NCI-H128 (cell line): ENCODE data around the gene ATP5F1E.
"Not testable (repeated sequence)": the region's sequence is repeated elsewhere in the genome, so short reads cannot be mapped to it uniquely, and the experiment has no call there.

ENCODE experiments used
- DNase-seq: peaks from one replicate; lab custom pipeline; 2025; ENCODE audit not compliant: unreplicated experiment; lab: John Stamatoyannopoulos, UW

ATP5F1E gene

DNA sequence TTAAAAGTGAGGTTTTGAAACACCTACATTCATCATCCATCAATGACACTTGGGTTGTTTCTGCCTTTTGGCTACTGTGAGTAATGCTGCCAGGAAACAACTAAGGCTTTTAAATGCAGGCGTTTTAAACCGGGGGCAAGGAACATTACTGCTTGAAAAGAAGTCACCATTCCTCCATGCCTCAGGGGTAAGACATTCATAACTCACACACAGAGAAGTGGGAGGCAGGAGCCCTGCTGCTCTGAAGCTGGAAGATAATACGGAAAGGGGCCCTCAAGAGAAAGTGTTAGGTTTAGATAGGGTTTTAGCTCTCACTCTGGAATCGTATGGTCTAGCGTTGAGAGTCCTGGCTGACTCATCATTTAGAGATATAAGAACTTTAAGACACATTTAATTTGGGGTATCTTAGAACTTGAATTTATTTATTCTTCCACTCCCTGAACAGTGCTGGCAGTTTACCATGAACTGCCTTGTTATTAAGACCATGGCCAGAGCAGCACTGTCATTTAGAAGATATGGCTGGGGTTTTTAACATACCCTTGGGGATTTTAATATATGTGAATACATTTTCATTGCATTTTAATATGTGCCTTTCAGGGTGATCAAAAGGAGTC, 11.1 kb downstream of the ATP5F1E start:
- DNase-seq = no peak

DNA sequence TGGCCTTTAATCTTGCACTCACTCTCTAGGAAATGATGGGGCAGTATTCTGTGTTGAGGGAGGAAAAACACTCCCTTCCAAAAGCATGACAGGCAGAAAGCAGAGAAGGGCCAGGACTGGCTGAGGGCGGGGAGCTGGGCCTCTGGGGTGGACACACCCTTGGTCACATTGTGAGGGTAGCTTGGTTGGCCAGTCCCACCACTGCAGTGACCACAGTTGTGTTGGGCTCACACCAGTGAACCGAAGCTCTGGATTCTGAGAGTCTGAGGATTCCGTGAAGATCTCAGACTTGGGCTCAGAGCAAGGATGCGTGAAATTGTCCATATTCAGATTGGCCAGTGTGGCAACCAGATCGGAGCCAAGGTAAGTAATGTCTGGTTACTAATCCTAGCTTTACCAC, 12.9 kb downstream of the ATP5F1E start, which contains the start of gene TUBB1:
TUBB1 (plus strand) TSS at position 213 of the 400 bp plus-strand sequence; CDS start at position 307, 94 bp downstream.
- no peak for DNase-seq

DNA sequence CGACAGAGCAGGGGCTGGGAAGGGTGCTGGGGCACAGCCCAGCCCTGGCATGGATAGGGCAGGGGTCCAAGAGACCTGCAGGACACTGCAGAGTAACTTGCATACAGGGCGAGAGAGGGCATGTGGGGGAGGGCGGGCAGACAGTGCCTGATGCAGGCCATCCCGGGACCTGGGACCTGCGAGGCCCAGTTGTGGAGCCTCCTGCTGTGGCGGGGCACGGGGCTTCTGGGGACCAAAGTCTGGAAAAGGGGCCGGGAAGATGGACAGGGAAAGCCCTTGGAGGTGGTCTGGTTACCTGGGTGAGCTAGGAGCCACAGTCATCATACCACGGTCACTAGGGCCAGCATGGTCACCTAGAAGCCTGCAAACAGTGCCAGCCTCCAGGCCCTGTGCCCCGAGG, 13.3 kb downstream of the ATP5F1E start:
- DNase-seq = no peak

DNA sequence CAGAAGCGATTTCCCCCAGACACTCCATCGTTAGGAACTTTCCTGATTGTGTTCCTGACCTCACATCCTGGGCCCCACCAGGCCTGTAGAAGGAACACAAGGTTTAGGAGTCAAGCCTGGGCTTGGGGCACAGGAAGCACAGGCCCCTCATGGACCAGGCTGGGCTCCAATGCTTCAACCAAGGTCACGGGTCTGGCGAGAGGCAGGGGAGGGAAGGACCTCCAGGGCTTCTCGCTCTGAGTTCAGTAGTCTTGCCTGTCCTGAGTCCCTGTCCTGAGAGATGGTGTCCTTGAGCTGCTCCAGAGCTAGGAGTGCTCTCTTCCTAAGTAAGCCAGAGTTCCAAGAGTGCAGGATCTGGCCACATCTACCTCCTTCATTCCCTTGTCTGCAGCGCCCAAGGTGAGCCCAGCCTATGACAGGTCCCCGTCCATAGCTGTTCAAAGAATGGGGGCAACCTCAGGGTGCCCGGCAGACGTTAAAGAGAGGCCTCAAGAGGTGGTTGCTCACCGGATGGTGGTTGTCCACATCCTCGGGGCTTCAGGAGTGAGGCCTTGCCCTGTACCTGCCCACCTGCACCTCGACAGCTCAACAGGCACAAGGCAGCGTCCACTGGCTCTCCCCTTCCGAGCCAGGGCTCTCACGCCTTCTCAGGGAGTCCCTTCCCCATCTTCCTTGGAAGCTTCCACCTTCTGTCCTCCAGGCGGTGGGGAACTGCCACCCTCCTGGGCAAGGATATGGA, 14.5 kb downstream of the ATP5F1E start:
- DNase-seq = no peak

DNA sequence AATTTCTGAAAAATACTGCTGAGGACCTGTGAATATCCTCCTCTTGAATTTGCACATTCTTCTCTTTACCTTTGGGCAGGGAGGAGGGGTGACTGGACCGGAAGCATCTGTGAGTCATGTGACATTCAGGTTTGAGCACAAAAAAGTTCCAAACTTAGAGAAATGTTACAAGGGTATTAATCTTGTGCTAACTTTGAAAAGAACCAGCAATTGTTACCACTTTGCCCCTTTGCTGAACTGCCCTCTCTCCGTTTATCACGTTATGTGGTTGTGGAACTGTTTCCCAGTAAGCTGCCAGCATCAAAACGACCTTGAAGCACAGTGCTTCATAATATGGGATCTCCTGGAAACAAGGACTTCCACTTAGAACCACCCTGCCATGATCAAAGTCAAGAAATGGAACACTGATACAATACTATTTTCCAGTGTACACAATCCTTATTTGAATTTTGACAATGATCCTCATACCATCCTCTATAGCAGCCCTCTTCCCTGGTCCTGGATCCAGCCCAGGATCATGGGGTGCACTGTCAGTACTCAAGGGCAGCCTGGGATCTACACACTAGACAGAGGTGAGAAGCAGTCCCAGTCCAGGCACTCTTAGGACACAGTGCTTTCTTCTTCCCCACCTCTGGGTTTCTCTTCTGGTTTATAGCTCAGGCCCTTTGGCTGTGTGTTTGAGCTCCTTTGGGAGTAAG, 15.2 kb downstream of the ATP5F1E start:
- DNase-seq = no peak

DNA sequence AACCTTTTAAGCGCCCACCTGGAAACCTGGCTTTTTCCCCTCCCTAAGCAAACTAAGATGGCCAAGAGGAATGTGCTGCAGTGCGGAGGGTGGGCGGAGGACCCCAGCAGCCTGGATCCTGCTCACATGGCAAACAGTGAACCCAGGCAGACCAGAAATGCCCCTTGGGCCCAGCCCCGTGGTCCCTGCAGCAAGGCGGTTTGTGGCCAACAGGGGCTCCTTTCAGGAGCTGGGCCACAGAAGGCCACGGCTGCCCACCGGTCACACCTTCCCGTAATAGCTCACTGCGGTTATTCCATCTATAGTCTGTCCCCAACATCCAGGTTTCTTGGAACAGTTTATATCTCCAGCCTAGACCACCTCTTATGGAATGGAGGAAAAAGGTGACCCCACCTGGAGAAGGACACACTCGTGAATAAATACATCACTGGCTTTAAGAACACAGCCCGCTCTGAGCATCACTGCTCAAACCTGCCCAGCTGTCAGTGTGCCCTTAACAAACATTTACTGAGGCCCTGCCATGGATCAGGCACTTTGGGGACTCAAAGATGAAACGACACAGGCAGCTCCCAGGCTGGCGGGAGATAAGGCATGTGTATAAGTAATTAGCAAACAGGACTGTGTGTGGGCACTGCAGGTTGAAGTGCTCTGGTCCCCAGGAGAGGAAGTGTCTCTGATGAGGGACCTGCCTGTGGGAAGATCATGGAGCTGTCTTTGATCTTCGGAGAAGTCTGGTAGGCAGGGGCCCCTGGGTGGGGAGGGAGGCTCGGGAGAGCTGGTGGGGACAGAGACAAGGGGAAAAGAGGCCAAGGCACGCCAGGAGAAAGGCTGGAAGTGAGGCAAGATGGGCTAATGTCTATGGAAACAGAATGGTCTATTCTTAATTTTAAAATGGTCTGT, 16.1 kb downstream of the ATP5F1E start:
- DNase-seq = no peak

DNA sequence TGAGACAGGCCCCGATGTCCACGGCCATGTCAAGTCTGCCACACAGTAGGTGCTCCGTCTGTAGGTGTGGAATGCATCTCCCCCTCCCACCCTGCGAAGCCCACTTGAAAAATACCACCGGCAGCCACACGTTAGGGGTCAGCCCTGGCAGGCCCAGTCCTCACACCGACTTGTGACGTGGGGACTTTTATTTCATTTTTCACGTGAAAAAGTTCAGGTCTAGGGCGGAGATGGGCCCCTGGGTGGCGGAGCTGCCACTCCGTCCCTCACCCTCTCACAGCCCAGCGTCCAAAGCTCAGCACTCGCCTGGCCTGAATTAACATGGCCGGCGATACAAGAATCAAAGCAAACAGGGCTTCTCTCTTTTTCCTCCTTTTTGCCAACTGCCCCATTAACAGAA, 16.7 kb downstream of the ATP5F1E start:
- DNase-seq = no peak

DNA sequence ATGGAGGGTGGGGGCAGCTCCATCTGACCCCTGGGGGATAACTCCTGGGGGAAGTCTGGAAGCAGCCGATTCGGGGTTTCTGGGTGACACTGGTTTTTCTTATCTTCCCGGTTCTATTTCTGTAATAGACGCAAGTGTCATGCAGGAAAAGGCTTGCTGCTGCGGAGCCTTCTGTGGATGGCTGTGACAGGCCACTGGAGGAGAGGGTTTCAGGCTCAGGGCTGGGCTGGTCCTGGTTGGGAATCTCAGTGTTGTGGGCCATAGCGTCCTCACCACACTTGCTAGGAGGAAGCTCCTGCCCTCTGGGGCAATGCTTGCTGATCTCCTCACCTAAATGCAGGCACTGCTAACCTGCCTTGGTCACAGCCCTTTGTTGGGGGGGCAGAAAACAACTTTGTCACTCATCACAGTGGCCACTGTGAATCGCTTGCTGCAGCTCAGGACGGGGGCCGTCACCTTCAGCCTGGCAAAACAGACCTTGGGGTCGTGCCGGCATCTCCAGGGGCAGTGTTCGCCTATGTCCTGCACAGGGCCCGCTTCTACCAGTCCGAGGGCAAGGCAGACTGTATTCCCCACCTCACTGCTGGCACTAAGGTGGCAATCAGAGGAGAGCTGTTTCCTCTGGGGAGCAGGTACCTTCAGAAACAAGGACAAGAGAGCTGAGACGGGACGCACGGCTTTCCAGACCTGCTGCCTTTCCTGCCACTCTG, 17.3 kb downstream of the ATP5F1E start:
- no peak for DNase-seq

DNA sequence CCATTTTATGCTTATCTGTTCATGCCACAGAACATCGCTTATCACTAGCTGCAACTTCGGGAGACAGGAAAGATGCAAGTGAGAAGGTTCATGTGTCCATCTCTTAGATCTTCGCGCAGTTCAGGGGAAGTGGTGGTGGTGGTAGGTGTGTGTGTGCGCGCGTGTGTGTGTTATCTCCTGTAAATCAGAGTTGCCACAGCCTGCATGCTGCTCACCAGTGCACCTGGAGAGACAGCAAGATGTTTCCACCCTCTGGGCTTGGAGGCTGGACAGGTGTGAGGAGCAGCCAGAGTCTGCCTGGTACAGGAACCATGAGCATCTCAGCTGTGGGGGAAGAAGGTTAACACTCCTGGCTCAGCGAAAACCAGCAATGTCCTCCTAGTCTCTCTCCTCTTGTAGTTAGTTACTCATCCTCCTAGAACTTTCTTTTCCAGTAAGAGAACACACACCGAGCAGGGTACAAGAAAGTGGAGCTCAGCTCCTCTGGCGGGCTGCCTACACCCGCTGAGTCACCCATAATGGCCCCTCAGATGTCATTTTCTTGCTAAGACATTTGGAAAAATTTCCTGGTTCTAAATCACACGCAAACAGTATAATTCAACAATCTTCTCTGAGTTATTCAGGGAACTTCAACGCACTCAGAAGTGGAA, 18.1 kb downstream of the ATP5F1E start:
- no peak for DNase-seq

DNA sequence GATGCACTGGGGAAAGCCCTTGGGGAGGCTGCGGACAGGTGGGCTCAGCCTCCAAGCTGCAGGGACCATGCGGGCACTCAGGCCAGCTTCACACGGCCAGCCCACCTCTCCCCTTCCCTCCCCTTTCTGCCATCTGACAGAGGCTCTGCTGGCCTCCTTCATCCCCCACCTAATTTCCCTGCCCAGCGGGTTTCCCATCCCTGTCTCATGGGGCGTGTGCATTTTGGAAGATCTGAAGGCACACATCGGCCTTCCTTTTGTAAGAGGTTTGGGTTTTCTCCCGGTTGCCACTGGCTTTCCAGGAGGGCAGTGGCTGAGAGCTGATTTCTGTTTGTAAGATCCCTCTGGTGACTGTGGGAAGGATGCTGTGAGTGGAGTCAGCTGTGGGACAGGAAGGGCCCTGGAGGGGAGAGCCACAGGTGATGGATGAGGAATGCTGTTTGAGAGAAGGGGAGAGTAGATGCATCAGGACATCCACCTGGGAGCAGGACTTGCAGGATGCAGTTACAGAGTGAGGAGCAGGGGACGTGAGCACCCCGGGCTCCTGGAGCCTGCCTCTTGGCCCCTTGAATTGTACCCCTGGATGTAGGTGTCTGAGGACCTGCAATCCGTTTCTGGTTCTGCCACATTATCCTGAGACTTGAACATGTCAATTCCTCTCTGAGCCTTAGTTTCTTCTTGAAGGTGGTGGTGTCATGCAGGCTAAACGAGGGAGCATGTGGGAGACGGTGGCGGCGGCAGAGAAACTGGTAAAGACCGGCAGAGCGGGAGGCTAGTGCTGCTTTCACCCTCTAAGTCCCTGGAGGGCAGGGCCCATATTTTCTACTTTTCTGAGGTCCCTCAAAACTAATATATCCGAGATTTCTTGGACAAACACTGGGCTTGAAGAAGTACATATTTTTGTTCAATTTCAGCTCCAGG, 18.8 kb downstream of the ATP5F1E start:
- DNase-seq = no peak

DNA sequence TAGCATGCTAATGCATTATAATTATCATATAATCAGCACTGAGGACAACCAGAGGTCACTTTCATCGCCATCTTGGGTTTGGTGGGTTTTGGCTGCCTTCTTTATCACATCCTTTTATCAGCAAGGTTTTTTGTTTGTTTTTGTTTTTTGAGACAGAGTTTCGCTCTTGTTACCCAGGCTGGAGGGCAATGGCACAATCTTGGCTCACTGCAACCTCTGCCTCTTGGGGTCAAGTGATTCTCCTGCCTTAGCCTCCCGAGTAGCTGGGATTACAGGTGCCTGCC, 20.3 kb downstream of the ATP5F1E start:
- DNase-seq = not testable (repeated sequence)

DNA sequence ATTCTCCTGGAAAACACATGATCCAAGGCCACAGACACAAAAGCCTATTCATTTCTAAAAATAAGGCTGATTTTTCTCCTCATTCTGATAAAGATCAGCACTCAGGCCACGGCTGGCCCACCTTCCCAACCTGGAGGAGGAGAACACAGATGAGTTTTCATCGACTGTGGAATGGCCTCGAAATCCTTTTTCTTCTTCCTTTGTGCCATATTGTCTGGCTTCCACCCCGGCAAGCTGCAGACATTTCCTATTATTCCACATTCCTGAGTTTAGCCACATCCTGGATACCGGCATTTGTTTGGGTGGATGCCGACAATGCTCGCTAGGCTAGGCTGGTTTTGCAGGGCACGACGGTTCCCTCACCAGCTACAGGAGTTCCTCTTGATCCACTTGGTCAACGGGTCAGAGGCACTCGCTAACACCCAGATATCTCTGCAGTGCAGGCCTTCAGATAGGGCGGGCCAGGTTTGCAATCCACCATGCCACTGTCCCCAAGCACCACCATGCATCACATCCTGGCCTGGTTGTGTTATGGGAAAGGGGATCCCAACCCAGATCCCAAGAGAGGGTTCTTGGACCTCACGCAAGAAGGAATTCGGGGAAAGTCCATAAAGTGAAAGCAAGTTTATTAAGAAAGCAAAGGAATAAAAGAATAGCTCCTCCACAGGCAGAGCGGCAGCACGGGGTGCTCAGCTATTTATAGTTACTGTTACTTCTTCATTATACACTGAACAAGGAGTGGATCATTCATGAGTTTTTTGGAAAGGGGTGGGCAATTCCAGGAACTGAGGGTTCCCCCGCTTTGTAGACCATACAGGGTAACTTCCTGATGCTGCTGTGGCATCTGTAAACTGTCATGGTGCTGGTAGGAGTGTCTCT, 20.9 kb downstream of the ATP5F1E start:
- DNase-seq = no peak

DNA sequence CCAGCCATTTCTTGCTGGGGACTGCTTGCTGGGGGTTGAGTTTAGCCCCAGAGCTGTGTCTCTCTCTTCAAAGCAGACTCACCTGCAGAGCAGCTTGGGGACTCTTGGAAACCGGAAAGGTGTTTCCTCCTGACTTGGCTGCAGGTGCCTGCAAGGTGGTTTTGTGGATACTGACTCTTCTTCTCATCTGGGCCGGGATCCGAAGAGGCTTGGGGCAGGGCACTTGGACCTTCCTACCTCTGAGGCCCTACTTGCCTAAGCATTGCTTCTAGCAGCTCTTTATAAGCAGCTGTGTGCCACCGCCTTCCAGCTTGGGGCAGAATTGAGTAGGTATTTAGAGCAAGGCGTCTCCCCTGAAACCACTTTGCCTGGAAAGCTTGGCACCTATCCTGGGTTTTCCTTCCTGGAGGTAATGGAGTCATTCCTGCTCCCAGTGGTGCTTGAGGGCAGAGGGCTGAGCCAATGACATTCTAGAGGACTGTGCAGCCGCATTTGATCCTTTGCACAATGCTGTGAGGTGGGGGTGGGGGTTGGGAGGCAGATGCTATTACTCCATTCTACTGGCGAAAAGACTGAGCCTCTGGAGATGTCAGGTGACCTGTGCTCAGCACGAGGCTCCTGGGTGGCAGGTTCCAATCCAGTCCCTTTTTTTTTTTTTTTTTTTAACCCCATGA, 21.7 kb downstream of the ATP5F1E start:
- no peak for DNase-seq

DNA sequence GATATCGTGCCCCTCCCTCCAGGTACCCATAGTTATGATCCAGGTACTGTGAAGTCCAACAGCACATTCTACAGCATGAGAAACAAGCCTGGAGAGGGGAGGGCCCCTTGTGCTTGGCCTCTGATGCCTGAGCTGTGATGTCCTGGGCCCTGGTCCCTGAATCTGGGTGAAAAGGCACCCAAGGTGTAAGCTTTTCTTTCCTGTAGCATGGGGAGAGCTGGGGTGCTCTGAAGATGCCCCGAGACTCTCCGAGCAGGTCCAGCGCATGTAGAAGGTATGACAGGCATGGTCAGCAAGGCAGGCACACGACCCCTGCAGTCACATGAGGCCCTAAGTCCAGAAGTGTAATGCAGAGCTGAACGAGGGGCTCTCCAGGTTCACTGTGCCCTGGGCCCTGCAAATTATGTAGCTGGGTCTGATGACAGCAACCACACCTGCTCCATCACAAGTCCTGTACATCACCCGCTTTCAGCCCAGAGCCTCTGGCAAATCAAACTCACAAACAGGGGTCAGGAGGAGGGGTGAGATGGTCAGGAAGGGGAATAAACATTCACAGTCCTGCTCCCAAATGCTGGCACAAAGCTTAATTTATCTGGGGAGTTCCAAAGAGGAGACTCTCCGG, 23.3 kb downstream of the ATP5F1E start:
- DNase-seq = no peak

DNA sequence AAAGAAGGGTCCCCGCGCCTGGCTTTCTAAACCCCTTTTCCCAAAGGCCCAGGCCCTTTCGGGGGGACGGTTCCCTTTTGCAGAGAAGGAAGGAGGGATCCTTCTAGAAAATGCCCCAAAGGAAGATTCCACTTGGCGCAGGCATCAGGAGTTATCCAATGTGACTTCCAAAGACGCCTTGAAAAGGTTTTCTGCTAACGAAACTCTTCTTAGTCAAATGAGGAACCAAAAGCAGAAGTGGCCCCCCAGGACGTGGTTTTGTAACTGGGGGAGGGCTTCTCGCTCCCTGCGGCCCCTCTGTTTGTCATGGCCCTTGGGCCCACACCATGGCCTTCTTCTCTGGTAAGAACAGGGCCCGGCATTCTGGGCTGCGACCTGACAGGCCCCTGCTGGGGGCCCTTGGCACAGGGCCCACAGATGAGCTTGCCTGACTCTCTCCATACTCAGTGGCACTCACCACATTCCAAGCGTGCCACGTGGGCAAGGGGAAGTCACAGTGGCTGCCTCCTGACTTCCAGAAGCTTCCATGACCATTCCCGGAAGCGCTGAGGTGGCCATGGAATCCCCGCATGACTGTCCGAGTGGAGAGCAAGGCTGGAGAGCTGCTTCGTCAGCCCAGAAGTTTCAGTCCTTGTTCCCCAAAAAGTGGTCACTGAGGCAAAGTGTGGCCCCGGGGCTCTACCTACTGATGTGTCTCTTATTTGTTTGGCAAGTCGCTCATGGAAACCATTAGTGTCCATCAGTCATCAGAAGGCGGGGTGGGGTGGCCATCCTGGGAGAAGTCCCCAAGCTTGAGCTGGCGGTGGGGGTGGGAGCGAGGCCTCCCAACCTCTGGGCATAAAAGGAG, 24.2 kb downstream of the ATP5F1E start:
- no peak for DNase-seq
